Measurements from ENCODE around the gene HECTD3.

- no peak for TF ChIP-seq POLR3G (IDR thresholded peaks at IDR 0.05; ENCODE audit: extremely low read depth, insufficient read length, insufficient replicate concordance)
- no peak for TF ChIP-seq SMC3 (conservative IDR thresholded peaks at IDR 0.05; ENCODE audit: insufficient read depth, low read depth, low read length)
- no peak for TF ChIP-seq ZBTB11 (CRISPR knock-in tag; IDR thresholded peaks at IDR 0.05)
- TF ChIP-seq NCOA1 (IDR thresholded peaks at IDR 0.05; ENCODE audit: low read depth): no peak
- TF ChIP-seq SMAD4 (CRISPR knock-in tag; conservative IDR thresholded peaks at IDR 0.05): no peak
- TF ChIP-seq DACH1 (IDR thresholded peaks at IDR 0.05; ENCODE audit: partially characterized antibody): no peak
- no peak for TF ChIP-seq EZH2 (IDR thresholded peaks at IDR 0.05; ENCODE audit: borderline replicate concordance, low read depth, low read length)
- no peak for TF ChIP-seq CHD1 (IDR thresholded peaks at IDR 0.05; ENCODE audit: low read length)
- no peak for TF ChIP-seq ZNF175 (CRISPR knock-in tag; IDR thresholded peaks at IDR 0.05; ENCODE audit: low read depth)
- TF ChIP-seq KAT2B (IDR thresholded peaks at IDR 0.05; ENCODE audit: low read depth, low read length): no peak
- TF ChIP-seq CTCF (IDR thresholded peaks at IDR 0.05 in 2 of 3, conservative IDR thresholded peaks at IDR 0.05 in 1 of 3; ENCODE audit: insufficient read depth in 2 of 3, low read depth in 1 of 3, low read length in 3 of 3): no peak
- TF ChIP-seq SMAD3 (CRISPR knock-in tag; conservative IDR thresholded peaks at IDR 0.05): no peak
Measured at GRCh38 chr1:44973645-44974044, 37.5 kb downstream of the HECTD3 start.
